ENCODE measurements around the gene UBE3B.

Gene UBE3B

DNA sequence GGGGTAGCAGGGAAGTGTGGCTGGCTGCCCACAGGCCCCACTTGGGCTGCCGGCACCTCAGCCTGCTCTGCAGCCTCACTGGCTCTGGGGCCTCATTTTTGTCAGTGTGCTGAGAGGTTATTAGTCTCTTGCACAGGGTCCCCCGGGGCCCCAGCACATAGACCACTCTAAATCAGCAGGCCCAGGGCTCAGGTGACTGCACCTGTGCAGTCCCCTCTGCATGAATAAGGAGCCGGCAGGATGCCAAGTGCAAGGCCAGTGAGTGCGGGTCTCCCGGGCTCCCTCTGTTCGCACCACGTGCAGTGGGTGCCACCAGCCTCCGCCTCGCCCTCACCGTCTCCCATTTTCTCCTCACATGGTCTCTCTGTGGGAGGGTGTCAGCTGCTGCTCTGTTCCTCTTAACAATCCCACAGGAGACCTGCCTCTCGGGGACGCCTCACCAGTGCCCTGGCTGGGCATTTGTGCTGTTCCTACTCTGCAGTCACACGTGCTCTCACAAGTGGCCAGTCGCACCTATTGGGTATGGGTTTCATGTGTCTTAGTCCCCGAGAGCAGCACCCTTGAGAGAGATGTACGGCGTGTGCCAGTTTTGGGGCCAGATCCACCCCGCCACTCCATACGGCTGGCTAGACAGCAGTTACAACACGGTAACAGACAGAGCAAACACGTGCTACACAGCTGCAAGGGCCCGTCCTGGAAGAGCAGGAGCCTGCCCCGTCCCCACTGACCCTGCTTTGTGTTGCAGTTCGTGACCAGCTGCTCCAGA is 55.5 kb downstream of the UBE3B start:
- DNase-seq (ENCODE audit: low read depth, low spot score): no peak

DNA sequence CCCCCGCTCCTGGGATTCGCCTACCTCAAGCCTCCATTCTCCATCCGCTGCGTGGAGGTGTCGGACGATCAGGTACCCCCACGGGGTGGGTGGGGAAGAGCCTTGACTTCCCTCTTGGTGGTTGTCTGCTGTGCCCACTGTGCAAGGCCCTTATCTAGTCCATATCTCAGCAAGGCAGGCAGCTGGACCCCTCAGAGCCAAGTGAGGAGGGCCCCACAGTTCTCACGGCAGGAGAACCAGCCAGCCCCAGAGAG is 56.0 kb downstream of the UBE3B start:
- no peak for DNase-seq (ENCODE audit: low read depth, low spot score)

DNA sequence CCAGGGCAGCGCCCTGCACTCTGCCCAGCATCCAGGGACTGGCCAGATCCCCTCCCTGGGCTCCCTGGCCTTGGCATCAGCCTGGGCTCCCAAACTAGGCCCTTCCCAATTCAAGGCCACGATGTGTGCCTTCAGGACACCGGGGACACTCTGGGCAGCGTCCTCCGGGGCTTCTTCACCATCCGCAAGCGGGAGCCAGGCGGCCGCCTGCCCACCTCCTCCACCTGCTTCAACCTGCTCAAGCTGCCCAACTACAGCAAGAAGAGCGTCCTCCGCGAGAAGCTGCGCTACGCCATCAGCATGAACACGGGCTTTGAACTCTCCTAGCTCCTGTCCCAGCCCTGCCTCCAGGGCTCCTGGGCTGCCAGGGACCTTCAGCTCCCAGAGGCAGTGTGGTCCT is 57.0 kb downstream of the UBE3B start:
- no peak for DNase-seq (ENCODE audit: low read depth, low spot score)

DNA sequence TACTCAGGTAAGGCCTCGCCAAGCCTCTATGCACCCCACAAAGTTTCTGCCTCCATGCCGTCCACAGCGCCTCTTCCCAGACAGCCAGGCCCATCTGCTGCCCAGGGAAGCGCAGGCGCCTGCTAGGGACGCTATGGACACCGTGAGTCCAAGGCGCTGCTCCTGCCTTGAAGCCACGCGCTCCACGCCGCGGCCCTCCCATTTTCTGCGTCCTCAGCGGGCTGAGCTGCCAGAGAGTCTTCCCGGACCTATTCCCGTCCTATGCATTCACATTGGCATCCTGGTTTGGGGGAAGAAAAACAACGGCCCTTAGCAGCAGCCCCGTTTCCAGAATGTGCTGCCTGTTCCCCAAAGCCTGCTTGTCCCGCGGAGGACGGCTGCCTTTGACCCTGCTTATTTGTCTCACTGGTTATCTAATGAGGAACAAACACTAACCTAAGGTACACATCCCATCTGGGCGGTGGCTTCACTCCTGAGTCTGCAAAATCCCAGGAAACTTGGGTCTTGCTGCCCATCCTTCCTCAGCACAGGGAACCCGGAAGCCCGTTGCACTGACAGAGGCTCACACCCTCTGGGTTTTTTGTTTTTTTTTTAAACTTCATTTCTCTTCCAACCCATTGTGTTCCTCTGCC is 57.9 kb downstream of the UBE3B start:
- DNase-seq (ENCODE audit: low read depth, low spot score): no peak

DNA sequence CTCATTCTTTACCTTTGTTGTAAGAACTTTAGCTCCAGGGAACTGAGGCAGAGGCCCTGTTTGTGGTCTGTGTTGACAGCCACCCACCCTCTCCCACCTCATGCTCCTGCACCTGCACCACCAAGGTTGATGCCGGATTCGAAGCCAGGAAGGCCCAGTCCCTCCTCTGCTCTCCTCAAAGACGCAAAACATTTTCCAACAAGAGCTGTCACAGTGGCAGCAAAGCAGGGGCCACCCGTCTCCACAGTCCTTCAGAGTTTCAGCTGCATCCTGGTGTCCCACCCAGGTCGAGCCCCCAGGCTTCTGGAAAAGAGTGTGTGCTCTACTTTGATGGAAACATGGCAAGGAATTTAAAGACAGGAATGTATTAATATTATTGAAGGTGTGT is 58.4 kb downstream of the UBE3B start:
- DNase-seq (ENCODE audit: low read depth, low spot score): no peak

DNA sequence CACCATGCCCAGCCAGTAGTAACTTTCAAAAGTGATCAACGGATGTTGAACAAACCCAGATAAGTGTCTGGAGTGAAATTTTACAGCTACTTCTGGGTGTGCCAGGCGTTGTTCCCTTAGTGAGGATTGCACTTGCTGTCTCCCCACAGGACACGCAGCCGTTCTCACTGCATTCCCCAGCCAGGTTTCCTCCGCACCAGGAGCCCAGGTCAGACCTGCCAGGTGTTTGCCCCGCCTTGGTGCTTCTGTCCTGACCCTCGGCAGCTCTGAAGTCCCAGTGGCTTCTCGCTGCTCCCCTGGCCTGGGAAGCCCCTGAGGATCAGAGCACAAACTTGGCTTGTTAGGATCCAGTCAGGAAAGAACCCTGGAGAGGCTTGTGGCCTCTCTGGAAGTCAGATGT is 59.7 kb downstream of the UBE3B start:
- DNase-seq (ENCODE audit: low read depth, low spot score): no peak

DNA sequence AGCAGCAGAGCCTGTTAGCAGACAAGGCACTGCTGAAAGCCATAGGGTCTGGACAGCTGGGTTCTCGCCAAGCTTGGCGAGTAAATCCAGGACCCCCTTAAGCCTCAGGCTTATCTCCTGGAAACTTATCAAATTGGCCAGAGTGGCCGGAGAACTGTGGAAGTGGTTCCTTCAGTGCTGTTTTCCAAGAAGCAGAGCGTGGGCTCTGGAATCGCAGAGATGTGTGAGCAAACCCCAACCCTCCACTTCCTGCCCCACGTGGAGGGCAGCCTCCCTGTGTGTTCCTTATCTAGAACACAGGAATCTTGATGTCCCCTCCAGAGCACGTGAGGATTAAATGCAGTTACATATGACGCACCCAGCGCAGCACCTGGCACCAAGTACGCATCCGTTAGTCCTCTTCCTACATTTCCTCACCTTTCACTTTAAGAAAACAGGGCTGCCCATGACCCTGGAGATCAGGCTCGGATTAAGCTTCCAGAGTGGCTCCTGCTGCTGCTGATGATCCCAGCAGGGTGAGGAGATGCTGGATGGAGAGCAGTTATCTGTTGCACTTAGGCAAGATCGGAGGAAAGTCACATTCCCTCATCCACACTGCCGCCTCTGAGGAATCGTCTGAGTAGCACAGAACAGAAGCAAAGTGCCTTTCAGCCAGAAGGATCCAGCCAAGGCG is 60.9 kb downstream of the UBE3B start:
- no peak for DNase-seq (ENCODE audit: low read depth, low spot score)

DNA sequence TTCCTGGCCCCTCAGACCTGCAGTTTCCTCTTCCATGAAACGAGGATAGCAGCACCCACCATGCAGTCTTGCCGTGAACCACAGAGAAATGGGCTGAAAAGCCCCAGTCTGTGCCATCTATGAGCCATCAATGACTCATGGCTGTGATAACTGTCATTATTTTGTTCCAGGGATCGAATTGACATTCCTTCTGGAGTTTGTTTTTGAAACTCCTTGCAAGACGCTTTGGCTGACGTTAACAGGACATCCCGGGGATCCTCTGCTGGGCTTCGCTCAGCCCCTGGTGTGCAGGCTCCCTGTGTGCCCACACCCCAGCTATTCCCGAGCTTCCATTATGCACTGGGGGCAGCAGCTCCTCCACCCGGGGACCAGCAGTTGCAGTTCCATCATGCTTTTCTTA is 62.1 kb downstream of the UBE3B start:
- DNase-seq (ENCODE audit: low read depth, low spot score): no peak

DNA sequence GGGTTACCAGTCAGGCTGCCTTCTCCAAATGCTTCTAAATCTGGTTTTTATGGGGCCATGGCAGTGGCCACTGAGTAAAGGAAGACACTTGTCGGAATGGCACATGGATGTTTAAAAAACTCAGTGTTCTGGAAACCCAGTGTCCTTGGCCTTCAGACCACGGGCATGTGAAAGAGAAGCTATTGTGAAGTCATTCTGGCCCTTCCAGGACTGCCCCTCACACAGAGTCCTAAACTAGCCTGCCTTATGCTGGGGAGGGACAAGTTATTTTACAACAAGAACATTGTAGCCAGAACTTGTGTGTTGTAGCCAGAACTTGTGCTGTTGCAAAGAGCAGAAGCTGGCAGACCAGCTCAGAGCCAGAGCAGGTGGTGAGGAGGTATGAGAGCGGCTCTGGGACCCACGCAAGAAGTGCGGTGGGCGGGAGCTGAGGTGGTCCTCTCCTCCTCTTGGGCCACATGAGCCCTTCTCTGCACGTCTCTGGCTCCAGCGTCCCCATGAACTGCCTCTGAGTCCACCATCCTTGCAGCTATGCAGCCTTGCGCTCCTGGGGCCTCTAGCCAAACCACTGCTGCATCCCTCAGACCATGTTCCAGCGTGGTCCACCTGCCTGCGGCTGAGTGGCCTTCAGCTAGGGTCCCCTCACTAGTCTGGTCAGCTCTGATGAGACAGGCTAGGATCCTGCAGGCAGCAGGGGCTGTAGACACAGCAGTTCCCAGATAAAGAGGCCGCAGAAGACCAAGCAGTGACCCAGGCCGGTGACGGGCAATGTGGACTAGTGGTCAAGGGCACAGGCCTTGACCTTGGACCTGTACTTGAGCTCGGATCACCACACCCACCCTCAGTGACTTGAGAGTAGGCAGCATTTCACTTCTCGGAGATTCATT is 63.3 kb downstream of the UBE3B start:
- DNase-seq (ENCODE audit: low read depth, low spot score): no peak

DNA sequence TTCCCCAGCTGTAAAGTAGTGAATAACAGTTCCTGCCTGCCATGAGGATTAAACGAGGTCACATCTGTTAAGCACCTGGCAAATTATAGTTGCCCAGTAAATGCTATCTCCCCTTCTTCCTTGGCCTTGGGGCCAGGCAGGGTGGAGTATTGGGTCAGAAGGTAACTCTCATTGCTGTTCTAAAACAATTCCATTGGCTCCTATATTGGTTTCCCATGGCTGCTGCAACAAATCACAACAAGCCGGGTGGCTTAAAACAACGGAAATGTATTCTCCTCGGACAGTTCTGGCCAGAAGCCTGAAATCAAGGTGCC is 63.9 kb downstream of the UBE3B start:
- no peak for DNase-seq (ENCODE audit: low read depth, low spot score)

DNA sequence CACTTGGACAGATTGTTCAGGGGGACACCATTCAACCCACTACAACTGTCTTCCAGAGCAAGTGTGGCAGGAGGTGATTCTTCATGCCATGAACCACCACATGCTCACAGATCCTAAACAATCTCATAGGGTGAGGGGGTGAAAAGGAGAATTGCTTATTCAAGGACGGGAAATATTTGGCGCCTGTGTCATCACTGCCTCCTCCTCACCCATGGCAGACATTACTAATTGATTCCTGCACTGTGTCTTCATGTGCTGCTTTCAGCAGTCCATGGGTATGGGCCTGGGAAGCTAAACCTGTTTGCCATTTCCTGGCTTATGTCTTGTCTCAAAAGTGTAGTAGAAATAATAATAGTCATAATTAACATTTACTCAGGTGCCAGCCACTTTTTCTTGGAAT is 64.6 kb downstream of the UBE3B start:
- DNase-seq (ENCODE audit: low read depth, low spot score): no peak

DNA sequence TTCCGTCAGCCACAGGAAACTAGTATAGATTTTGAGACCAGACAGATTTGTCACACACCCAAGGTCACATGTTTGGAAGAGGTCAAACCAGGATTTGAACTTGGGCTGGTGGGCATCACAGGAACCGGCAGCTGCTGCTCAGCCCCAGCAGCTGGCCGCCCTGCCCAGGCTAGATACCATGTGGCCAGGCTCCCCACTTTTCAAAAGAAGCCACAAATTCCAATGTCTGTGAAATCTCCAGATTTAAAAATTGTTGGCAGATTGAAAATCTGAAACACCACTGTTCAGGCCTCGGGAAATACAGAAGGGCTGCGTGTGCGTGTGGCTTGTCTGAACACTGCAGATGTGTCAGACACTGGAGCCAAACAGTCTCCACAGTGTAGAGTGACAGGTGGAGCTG is 65.4 kb downstream of the UBE3B start:
- DNase-seq (ENCODE audit: low read depth, low spot score): no peak

DNA sequence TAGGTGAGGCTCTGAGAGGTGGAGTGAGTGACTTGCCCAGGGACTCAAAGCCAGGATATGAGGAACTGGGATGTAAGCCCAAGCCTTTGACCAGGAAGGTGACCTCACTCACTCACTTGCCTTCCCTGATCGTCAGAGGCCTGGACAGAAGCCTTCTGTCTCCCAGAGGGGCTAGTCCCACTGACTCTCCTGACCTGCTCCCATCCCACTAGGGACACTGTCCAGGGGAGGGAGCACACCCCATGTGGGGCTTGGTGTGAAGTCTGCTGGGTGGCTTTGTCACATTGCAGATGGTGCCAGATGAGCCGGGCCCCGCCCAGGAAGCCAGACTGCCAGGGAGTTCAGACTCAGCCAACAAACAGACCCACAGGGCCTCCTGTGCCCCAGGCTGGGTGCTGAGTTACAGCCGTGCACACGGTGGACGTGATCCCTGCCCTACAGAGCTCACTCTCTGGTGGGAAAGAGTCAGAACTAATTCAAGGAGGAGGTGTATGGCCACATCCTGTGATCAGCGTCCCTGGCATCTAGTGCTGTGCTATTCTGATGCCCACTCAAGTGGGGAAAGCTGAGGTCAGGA is 67.6 kb downstream of the UBE3B start:
- no peak for DNase-seq (ENCODE audit: low read depth, low spot score)

DNA sequence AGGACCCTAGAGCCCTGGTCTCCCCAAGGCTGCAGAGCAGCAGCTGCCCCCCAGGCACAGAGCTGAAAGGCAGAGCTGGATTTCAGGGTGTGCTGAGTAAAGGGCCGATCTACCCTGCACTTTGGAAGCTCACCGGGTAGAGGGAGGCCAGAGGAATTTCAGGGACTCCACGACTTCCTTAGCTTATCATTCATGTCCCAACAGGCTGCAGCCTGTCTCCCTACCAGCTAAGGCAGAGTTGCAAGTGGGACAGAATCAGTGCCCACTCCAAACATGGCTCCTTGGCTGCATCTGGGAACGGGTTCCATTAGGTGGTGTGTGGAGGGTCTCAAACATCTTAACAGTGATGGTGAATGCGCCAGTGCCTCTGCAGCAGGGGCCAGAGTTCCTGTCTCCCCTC is 68.4 kb downstream of the UBE3B start:
- no peak for DNase-seq (ENCODE audit: low read depth, low spot score)

DNA sequence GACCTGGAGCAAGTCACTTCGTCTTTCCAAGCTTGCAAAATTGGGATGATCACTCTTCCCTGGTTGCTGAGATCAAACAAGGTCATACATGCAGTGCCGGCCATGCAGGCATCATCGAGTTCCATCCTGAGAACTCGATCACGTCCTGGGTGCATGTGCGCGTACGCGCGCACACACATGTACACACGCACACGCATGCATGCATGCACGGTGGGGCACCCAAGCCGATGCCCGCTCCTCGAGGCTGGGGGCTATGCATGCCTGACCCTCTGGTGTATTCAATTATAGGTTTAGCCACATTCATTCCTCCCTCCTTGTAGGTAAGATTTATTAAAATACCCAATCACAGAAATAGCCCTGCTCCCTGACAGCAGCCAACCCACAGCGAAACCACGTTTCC is 69.9 kb downstream of the UBE3B start:
- no peak for DNase-seq (ENCODE audit: low read depth, low spot score)

DNA sequence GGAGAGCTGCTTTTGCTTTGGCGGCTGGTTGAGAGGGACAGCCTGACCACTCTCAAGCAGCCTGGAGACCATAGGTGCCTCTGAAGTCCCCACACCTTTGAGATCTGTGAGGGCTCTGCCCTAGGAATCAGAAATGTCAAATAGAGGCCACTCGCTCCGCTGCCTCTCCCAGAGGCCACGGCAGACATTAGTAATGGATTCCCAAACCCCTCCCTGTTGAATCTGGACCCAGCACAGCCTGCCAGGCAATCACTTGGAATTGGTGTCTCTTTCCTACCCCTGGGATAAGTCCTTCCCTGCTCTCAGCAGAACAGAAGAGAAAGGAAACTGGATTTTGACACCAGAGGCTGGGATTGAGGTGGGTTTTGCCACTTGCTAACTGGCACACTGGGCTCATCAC is 70.8 kb downstream of the UBE3B start:
- no peak for DNase-seq (ENCODE audit: low read depth, low spot score)

DNA sequence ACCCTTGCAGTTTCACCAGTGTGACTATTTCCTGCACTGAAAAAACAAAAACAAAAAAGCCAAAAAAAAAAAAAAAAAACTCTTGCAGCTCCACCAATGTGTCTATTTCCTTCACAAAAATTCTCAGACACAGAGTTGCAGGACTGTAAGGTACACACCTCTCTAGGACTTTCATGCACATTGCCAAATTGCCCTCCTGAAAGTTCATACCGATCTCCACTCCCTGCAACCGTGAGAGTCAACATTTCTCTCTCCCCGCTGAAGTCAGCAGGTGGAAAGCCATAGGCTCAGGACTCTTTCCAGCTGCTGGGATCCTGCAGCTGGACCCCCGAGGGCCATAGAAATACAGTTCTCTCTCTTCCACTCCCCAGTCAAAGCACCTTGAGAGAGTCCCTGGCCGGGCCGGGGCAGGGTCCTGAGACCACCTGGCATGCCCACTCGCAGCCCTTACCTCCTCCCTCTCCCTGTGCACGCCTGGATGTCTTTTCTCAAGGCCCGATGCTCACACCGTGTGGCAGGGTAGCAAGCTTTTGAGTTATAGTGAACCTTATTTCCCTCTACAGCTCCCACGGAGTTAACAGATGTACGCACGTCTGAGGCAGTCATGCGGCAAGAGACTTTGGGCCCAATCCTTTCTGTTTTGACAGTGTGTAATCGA is 72.3 kb downstream of the UBE3B start:
- no peak for DNase-seq (ENCODE audit: low read depth, low spot score)

DNA sequence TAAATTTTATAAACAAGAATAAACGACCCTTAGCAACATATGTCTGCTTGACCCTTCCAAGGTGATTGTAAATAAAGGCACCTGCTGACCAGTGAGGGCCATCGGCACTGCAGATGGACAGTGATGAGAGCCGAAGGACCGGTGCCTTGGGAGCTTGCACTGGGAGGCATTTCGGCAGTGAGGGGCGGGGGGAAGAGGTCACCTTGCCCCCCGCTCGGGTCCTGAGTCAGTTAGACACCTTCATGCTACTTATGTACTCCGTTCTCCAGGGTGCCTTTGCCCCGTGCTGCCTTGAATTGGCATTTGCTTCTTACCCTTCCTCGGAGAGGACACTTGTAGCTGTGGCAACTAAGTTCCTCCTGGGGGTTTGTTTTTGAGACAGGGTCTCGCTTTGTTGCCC is 72.8 kb downstream of the UBE3B start:
- DNase-seq (ENCODE audit: low read depth, low spot score): no peak

DNA sequence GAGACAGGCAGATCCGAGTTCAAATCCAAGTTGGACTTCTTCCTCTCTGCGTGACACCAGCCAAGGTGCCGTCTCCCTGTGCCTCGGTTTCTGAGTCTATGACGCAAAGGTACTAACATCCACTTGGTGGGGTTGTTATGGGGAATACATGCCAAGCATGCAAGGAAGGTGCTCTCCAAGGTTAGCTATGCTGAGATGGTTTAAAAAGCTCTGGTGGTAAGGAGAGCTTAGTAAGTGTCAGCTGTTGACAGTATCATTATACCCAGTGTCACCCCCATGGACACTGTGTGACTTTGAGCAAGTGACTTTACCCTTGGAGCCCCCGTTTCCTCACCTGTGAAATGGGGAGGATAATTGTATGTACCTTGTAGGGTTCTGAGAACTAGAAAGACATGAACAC is 73.7 kb downstream of the UBE3B start:
- no peak for DNase-seq (ENCODE audit: low read depth, low spot score)

DNA sequence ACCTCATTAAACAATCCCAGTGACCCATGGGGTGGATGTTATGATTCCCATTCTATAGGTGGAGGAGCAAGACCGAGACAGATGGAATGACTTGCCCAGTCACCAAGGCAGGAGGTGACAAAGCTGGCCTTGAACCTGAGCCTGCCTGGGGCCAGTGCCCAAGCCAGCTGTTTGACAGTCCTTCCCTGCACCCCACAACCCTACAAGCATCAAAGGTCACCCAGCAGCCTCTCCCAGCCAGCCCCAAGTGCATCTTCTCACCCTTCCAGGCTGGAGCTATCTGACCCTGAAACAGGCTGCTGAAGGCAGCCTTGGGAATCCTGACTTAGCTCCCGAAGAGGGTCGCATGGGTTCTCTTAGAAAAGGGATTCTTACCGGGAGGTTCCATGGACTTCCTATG is 75.5 kb downstream of the UBE3B start:
- no peak for DNase-seq (ENCODE audit: low read depth, low spot score)

DNA sequence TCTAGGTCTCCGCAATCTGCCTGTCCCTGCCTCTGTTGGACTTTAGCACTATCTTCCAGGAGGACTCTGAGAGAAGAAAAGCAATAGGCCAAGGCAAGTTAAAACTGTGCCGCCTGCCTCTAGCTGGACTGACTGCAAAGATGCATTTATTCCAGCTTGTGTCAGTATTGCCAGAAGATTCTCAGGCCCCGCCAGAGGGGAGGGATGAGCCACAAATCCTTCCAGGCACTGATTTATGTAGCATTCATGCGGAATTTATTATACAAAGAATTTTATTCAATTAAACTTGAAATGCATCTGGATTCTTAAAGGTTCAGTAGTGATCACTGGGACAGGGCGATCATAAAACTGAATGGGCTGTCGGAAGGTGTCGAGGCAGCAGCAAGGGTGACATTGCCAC is 76.0 kb downstream of the UBE3B start:
- no peak for DNase-seq (ENCODE audit: low read depth, low spot score)

All from activated naive CD8-positive, alpha-beta T cell treated with anti-CD3 and anti-CD28 coated beads, Interleukin-2, amount 50 U/mL, for 16 hours (primary cell).